H1 (cell line): ENCODE measurements around the gene EMID1. TPM values are rescaled to one million over a fixed set of nuclear protein-coding genes. Genes with fewer than 3 reads are reported as not detected.

Source experiments
- polyA plus RNA-seq, 7 experiments: library from polyadenylated mRNA; depleted of rRNA in 3 of 7; stranded (reverse) in 5 of 7; unstranded in 2 of 7; fragments of >200 nt in 5 of 7; fragments of 200-250 nt in 2 of 7; gene quantifications; 1 replicate in 5 of 7; 2 replicates in 1 of 7; 4 replicates in 1 of 7; pipeline versions ENCODE4 v1.2.1 to v1.2.3, GENCODE V29; 2011 to 2013; ENCODE audit warnings: missing spikeins in 2 of 7, mixed read lengths in 2 of 7
- total RNA-seq: library from RNA; stranded (reverse); fragmentation: NEBNext Ultra II Directional; extraction: Animal tissue kit (Norgen Biotek cat#: 25700); gene quantifications from 2 replicates; pipeline ENCODE4 v1.2.1, GENCODE V29; 2021
- TF ChIP-seq, protein P1 (sequence below): fragments of 300-600 bp; sonication (generic); IDR thresholded peaks from 2 replicates; pipeline ENCODE4 v1.7.1; 2012; ENCODE audit warnings: low read length, moderate library complexity, mild to moderate bottlenecking, inconsistent platforms; ENCODE audit not compliant: insufficient replicate concordance

EMID1 gene
- total and polyA plus RNA-seq, 2 of the 8 experiments (the other 6 are each of a cell fraction or from before 2014, with no cell fraction given), result 3.9 to 7.4 TPM

DNA sequence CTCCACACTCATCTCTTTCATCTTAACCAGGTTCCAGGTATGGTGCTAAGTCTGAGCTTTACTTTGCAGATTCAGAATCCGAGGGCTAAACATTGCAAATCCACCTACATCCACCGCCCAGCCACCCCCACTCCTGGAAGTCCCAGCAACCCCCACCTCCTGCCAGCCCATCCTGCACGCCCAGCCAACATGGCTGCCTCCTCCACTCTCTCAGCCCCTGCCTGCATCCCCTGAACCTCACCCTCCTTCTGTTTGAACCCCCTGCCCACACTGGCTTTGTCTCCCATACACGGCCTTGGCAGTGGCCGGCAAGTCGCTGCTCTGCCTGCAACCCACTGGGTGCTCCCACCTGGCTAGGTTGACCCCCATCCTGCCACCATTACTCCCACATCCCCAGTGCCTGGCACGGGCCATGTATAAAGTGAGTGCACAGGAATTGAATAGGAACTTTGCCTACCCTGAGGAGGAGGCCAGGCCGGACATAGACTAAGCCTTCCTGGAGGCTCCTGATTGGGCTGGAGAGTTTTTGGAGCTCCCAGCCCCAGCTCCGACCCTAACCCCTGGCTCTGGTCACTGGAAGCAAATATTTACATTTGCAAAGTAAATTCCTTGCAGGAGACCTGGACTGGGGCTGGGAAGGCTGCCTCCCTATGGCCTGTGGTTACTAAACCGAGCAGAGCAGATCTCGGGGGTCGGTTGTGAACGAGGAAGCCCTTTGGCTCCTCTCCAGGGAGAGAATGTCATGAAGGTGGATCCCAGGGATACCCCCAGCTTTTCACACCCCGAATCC, 14.4 kb downstream of the EMID1 start (continued):
- TF ChIP-seq, protein P1, sequence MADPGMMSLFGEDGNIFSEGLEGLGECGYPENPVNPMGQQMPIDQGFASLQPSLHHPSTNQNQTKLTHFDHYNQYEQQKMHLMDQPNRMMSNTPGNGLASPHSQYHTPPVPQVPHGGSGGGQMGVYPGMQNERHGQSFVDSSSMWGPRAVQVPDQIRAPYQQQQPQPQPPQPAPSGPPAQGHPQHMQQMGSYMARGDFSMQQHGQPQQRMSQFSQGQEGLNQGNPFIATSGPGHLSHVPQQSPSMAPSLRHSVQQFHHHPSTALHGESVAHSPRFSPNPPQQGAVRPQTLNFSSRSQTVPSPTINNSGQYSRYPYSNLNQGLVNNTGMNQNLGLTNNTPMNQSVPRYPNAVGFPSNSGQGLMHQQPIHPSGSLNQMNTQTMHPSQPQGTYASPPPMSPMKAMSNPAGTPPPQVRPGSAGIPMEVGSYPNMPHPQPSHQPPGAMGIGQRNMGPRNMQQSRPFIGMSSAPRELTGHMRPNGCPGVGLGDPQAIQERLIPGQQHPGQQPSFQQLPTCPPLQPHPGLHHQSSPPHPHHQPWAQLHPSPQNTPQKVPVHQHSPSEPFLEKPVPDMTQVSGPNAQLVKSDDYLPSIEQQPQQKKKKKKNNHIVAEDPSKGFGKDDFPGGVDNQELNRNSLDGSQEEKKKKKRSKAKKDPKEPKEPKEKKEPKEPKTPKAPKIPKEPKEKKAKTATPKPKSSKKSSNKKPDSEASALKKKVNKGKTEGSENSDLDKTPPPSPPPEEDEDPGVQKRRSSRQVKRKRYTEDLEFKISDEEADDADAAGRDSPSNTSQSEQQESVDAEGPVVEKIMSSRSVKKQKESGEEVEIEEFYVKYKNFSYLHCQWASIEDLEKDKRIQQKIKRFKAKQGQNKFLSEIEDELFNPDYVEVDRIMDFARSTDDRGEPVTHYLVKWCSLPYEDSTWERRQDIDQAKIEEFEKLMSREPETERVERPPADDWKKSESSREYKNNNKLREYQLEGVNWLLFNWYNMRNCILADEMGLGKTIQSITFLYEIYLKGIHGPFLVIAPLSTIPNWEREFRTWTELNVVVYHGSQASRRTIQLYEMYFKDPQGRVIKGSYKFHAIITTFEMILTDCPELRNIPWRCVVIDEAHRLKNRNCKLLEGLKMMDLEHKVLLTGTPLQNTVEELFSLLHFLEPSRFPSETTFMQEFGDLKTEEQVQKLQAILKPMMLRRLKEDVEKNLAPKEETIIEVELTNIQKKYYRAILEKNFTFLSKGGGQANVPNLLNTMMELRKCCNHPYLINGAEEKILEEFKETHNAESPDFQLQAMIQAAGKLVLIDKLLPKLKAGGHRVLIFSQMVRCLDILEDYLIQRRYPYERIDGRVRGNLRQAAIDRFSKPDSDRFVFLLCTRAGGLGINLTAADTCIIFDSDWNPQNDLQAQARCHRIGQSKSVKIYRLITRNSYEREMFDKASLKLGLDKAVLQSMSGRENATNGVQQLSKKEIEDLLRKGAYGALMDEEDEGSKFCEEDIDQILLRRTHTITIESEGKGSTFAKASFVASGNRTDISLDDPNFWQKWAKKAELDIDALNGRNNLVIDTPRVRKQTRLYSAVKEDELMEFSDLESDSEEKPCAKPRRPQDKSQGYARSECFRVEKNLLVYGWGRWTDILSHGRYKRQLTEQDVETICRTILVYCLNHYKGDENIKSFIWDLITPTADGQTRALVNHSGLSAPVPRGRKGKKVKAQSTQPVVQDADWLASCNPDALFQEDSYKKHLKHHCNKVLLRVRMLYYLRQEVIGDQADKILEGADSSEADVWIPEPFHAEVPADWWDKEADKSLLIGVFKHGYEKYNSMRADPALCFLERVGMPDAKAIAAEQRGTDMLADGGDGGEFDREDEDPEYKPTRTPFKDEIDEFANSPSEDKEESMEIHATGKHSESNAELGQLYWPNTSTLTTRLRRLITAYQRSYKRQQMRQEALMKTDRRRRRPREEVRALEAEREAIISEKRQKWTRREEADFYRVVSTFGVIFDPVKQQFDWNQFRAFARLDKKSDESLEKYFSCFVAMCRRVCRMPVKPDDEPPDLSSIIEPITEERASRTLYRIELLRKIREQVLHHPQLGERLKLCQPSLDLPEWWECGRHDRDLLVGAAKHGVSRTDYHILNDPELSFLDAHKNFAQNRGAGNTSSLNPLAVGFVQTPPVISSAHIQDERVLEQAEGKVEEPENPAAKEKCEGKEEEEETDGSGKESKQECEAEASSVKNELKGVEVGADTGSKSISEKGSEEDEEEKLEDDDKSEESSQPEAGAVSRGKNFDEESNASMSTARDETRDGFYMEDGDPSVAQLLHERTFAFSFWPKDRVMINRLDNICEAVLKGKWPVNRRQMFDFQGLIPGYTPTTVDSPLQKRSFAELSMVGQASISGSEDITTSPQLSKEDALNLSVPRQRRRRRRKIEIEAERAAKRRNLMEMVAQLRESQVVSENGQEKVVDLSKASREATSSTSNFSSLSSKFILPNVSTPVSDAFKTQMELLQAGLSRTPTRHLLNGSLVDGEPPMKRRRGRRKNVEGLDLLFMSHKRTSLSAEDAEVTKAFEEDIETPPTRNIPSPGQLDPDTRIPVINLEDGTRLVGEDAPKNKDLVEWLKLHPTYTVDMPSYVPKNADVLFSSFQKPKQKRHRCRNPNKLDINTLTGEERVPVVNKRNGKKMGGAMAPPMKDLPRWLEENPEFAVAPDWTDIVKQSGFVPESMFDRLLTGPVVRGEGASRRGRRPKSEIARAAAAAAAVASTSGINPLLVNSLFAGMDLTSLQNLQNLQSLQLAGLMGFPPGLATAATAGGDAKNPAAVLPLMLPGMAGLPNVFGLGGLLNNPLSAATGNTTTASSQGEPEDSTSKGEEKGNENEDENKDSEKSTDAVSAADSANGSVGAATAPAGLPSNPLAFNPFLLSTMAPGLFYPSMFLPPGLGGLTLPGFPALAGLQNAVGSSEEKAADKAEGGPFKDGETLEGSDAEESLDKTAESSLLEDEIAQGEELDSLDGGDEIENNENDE, result no peak
- TF ChIP-seq, all 59 proteins: peak for 3
